Activated CD4-positive, alpha-beta T cell treated with anti-CD3 and anti-CD28 coated beads for 36 hours (primary cell): Measurements from ENCODE around the gene MCF2. TPM values are rescaled to one million over a fixed set of nuclear protein-coding genes. Genes with fewer than 3 reads are reported as not detected.
"Not testable (repeated sequence)": the region's sequence is repeated elsewhere in the genome, so short reads cannot be mapped to it uniquely, and the experiment has no call there.

Experiments used
- ATAC-seq: fragments of 200-7000 bp; cut with Tn5 transposase; one replicate; pipeline ENCODE4 v1.10.0; 2021; ENCODE audit warnings: mild to moderate bottlenecking, moderate library complexity
- CTCF ChIA-PET: fragments of 350-600 bp; sonication (Branson Sonifier 250); formaldehyde crosslinking; loops from one replicate; lab custom pipeline; 2021; ENCODE audit warnings: antibody characterized with exemption; lab: Charles Lee
- POLR2A ChIA-PET: fragments of 350-600 bp; sonication (Branson Sonifier 250); formaldehyde crosslinking; loops from one replicate; lab custom pipeline; 2021; ENCODE audit warnings: antibody characterized with exemption, inconsistent platforms; lab: Charles Lee
- DNase-seq: peaks from one replicate; pipeline ENCODE4 v3.0.0-alpha.2; 2020
- H3K27ac Mint-ChIP-seq: one replicate; pipeline ENCODE4 v1.8.0; 2021; ENCODE audit warnings: mixed read lengths
- H3K27me3 Mint-ChIP-seq: one replicate; pipeline ENCODE4 v1.8.0; 2021; ENCODE audit warnings: mixed read lengths
- H3K36me3 Mint-ChIP-seq: one replicate; pipeline ENCODE4 v1.8.0; 2021; ENCODE audit warnings: low read depth, mixed read lengths
- H3K4me1 Mint-ChIP-seq: one replicate; pipeline ENCODE4 v1.8.0; 2021; ENCODE audit warnings: mixed read lengths
- H3K4me3 Mint-ChIP-seq: one replicate; pipeline ENCODE4 v1.8.0; 2021; ENCODE audit warnings: mild to moderate bottlenecking, moderate library complexity, mixed read lengths
- H3K9me3 Mint-ChIP-seq: one replicate; pipeline ENCODE4 v1.8.0; 2021; ENCODE audit warnings: low read depth, mixed read lengths
- intact Hi-C, 2 experiments: fragments of 100-400 bp; cut with DNase I in 1 of 2; cut with micrococcal nuclease in 1 of 2; formaldehyde crosslinking; loops; one replicate each; pipeline versions ENCODE4 v1.14.2 to v1.15.1; 2022 to 2024; cut with DNase I, micrococcal nuclease
- total RNA-seq, 2 experiments: library from RNA; stranded (reverse); gene quantifications; one replicate each; pipeline ENCODE4 v1.2.3, GENCODE V29; 2021

MCF2 gene
- total RNA-seq, 2 experiments from 2014 or later: 0.34 to 0.74 TPM

DNA sequence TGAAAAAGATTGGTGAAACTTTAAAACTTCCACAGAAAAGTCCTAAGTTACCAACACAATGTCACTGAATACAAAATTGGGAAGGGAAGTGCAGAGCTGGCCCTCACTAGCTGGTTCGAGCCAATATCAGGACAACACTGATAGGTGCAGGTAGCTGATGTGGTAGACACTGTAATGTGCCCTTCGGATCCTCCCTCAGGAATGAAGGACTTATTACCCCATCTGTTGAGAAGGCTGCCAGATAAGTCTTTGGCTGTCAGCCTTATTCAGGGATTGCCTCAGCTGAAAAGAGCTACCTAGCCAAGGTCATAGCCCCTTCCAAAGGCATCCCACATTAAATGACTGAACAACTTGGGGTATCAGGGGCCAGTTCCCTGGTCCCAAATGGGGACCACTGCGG lies 5.3 kb downstream of the MCF2 start:
- Mint-ChIP-seq H3K4me1 (no peaks in the 10 kb centered on the region), H3K9me3 (no peaks in the 10 kb centered on the region), H3K27ac (no peak overlapping the region), H3K27me3 (no peaks in the 10 kb centered on the region), H3K4me3 (no peak overlapping the region), H3K36me3 (peaks cover 4% of the 10 kb centered on the region)
- DNase-seq (no peak), ATAC-seq (no peak)
- intact Hi-C loops: no loop called here
- POLR2A ChIA-PET: no interaction called here
- CTCF ChIA-PET: no interaction called here

DNA sequence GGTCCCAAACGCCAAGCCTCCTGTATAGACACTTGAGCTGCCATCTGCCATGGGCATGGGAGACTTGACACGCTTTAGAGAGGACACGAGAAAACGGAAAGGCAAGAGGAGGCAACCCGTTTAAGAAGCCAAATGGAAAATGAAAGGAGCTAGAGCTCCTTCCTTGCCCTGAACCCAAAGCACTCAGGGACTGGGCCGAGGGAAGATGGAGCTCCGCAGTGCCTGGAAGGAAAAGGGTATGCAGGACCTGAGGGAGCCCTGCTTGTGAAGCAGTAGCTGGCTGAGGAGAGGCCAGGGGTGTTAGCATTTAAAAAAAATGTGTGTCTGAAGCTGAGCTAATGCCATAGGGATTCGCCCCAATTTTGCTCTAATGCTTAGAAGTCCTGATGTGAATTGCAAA lies 15.1 kb downstream of the MCF2 start:
- POLR2A ChIA-PET: interaction anchor here (0.7 kb wide), 1 partner anchor 75 kb away, joined by 3 read pairs; no protein-coding TSS in a partner anchor
- H3K9me3 Mint-ChIP-seq: no peaks in the 10 kb centered on the region
- ATAC-seq (no peak), DNase-seq (no peak)
- no peaks in the 10 kb centered on the region for H3K36me3 Mint-ChIP-seq
- intact Hi-C loops: no loop called here
- CTCF ChIA-PET: no interaction called here
- H3K4me3 Mint-ChIP-seq: no peak overlapping the region
- H3K27ac Mint-ChIP-seq: no peak overlapping the region
- peaks cover 8% of the 10 kb centered on the region for H3K27me3 Mint-ChIP-seq
- H3K4me1 Mint-ChIP-seq: peaks cover 4% of the 10 kb centered on the region

DNA sequence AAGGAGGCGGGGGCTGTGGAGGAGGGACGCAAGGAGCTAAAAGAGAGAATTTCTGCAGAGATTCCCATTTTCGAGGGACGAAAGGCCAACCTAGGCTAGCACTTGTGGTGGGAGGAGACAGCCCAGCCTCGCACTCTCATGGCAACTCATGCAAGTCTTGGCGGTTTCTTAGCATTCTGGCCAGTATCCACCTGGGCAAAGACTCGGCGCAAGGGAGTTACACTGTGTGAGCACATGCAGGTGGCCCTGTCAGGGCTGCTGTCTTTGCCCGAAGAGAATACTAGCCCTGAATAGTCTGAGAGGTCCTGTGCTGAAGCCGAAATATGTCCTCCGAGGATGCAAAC lies 15.5 kb downstream of the MCF2 start:
- POLR2A ChIA-PET: interaction anchor here (0.7 kb wide), 1 partner anchor 74 kb away, joined by 3 read pairs; no protein-coding TSS in a partner anchor
- intact Hi-C loops: no loop called here
- no peaks in the 10 kb centered on the region for H3K9me3 Mint-ChIP-seq

DNA sequence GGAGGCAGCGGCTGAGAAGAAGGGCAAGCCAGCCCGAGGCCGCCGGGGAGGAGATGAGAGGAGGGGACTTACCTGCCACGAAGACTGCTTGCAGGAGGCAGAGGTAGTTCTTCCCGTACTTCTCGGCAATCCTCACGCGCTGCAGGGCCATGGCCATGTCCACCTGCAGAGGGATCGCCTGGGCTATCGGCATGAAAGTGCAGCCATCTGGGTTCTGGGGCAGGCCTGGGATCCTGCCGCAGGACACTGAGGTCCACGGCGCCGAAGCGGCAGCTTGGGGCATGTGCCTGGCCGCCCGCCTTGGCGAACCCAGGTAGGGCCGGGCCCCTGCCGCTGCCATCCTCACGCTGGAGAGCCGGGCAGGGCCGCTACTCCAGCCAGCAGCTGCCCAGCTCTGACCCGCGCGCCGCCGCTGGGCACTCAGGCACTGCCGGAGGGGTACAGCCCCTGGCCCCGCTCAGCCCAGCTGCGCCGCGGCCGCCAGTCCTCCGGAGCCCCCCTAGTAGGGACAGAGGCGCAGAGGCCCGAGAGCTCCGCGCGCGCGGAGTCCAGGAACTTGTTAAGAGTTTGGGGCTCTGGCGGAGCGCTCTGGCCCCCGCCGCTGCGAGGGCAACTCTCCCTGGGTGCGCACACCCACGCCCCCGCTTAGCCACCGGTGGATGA lies 16.0 kb downstream of the MCF2 start:
- Mint-ChIP-seq H3K4me3 (no peak overlapping the region), H3K27me3 (peaks cover 8% of the 10 kb centered on the region), H3K36me3 (no peaks in the 10 kb centered on the region), H3K27ac (no peak overlapping the region), H3K9me3 (no peaks in the 10 kb centered on the region), H3K4me1 (peaks cover 4% of the 10 kb centered on the region)
- ChIA-PET CTCF (no interaction called here), POLR2A (interaction anchor here (0.7 kb wide), 1 partner anchor 74 kb away, joined by 3 read pairs; no protein-coding TSS in a partner anchor)
- intact Hi-C loops: no loop called here
- DNase-seq (peak; percentile 3), ATAC-seq (no peak)

More for the DNA sequence above, 15.5 kb downstream of the MCF2 start:
- Mint-ChIP-seq H3K27ac (no peak overlapping the region), H3K27me3 (peaks cover 8% of the 10 kb centered on the region), H3K4me3 (no peak overlapping the region), H3K36me3 (no peaks in the 10 kb centered on the region), H3K4me1 (peaks cover 4% of the 10 kb centered on the region)
- CTCF ChIA-PET: no interaction called here
- DNase-seq (no peak), ATAC-seq (no peak)

DNA sequence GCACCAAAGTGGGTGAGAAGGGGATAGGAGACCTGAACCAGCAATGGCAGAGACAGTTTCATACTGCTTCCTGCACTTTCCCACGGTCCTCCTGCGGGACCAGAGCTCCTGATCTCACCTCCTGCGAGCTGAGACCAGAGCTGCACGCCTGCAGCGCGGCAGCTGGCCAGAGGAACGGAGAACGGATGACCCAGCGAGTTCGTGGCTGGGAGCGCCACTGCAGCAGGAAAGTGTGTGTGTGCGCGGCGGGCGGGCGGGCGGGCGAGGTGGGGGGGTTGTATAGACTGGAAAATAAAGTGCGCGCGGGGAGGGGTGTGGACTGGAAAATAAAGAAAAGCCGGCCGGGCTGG lies 16.5 kb downstream of the MCF2 start:
- POLR2A ChIA-PET: no interaction called here
- intact Hi-C loops: no loop called here
- Mint-ChIP-seq H3K27ac (no peak overlapping the region), H3K27me3 (peaks cover 8% of the 10 kb centered on the region), H3K9me3 (peaks cover 4% of the 10 kb centered on the region), H3K4me1 (peaks cover 4% of the 10 kb centered on the region), H3K36me3 (no peaks in the 10 kb centered on the region), H3K4me3 (no peak overlapping the region)
- no peak for DNase-seq
- ATAC-seq: no peak
- CTCF ChIA-PET: no interaction called here

DNA sequence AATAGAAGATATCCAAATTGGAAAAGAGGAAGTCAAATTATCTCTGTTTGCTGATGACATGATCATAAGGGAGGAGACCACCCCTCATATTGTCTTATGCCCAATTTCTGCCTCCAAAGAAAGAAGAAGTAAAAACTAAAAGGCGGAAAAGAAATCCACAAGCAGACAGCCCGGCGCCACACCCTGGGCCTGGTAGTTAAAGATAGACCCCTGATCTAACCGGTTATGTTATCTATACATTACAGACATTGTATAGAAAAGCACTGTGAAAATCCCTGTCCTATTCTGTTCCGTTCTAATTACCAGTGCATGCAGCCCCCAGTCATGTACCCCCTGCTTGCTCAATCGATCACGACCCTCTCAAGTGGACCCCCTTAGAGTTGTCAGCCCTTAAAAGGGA lies 22.8 kb downstream of the MCF2 start:
- CTCF ChIA-PET, H3K9me3 Mint-ChIP-seq, intact Hi-C loops, H3K27me3 Mint-ChIP-seq, H3K4me3 Mint-ChIP-seq, H3K27ac Mint-ChIP-seq, POLR2A ChIA-PET, H3K4me1 Mint-ChIP-seq, DNase-seq, ATAC-seq, H3K36me3 Mint-ChIP-seq: not testable (repeated sequence)

DNA sequence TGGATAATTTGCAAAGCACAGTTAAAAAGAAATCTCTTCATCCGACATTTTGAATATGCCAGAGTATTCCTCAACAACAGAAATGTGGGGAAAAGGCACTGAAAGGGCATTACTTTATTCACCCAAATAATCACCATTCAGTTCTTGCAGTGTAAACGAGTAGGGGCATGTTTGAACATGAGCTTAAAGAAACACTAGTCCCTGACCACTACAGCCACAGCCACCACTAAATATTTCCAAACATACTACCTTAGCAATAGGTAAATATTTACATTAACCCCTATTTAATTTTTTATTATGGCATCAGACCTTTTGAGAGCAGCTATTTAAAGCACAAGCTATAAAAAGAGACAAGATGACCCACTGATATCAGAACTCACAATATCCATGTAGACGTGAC lies 27.6 kb downstream of the MCF2 start:
- ChIA-PET POLR2A (no interaction called here), CTCF (interaction anchor here (0.6 kb wide), 1 partner anchor 119 kb away, joined by 3 read pairs; no protein-coding TSS in a partner anchor)
- intact Hi-C loops: no loop called here
- Mint-ChIP-seq H3K4me1 (no peaks in the 10 kb centered on the region), H3K4me3 (no peak overlapping the region), H3K27me3 (no peaks in the 10 kb centered on the region), H3K9me3 (peaks cover 5% of the 10 kb centered on the region), H3K27ac (no peak overlapping the region), H3K36me3 (peaks cover 7% of the 10 kb centered on the region)
- ATAC-seq (no peak), DNase-seq (no peak)

DNA sequence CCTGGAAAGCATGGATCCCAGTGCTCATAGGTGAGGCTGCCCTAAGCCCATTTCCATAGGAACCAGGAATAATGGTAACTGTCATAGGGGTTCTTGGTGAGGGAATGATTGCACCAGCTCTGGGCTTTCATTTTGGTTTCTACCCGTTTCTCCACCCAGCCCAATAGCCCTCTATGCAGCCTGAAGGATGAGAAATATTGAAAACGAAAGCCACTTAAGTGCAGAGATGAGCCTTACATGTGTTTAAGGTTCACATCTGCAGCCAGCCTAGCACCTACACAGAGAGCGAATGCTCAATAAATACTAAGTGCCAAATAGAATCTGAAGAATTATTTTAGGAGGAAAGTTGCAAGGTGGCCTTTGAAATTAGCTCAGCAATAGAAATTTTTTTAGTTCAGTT lies 60.4 kb downstream of the MCF2 start:
- H3K36me3 Mint-ChIP-seq: peaks cover 2% of the 10 kb centered on the region
- H3K9me3 Mint-ChIP-seq: peaks cover 1% of the 10 kb centered on the region
- no peaks in the 10 kb centered on the region for H3K27me3 Mint-ChIP-seq
- no peaks in the 10 kb centered on the region for H3K4me1 Mint-ChIP-seq
- no peak overlapping the region for H3K27ac Mint-ChIP-seq
- intact Hi-C loops: no loop called here
- no peak overlapping the region for H3K4me3 Mint-ChIP-seq
- CTCF ChIA-PET: no interaction called here
- no peak for DNase-seq
- POLR2A ChIA-PET: no interaction called here
- ATAC-seq: no peak

DNA sequence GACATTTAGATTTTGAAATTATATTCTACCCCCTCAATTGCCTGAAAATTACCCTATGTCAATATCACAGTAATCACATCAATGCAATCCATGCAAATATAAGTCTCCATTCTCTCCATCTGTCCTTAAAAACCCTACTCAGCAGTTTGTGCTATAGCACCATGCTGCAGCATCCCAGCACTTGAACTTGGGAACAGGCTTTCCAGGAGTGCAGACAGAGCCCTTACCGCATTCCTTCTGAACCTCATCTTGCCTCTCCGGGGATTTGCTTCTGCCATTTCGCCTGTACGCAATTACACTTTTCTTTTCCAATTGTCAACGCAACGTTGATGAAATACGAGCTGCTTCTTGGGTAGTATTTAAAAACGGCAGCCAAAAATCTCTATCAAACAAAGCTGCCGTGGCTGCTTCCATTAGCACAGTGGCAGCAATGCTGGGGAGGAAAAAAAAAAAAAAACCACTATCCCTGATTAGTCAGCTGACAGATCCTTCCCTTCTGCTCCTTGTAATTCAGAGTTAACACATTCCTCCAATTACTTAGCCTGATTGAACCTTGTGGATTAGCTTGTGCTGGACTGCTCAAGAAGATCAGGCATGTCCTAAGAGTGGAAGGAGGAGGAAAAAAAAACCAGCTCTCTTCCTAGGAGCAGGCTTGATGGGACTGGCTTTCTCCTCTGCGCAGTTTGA lies 65.6 kb downstream of the MCF2 start:
- ATAC-seq (no peak), DNase-seq (no peak)
- H3K36me3 Mint-ChIP-seq: peaks cover 2% of the 10 kb centered on the region
- ChIA-PET POLR2A (no interaction called here), CTCF (no interaction called here)
- H3K27me3 Mint-ChIP-seq: no peaks in the 10 kb centered on the region
- no peak overlapping the region for H3K4me3 Mint-ChIP-seq
- intact Hi-C loops: no loop called here
- H3K27ac Mint-ChIP-seq: no peak overlapping the region
- no peaks in the 10 kb centered on the region for H3K4me1 Mint-ChIP-seq
- peaks cover 1% of the 10 kb centered on the region for H3K9me3 Mint-ChIP-seq

DNA sequence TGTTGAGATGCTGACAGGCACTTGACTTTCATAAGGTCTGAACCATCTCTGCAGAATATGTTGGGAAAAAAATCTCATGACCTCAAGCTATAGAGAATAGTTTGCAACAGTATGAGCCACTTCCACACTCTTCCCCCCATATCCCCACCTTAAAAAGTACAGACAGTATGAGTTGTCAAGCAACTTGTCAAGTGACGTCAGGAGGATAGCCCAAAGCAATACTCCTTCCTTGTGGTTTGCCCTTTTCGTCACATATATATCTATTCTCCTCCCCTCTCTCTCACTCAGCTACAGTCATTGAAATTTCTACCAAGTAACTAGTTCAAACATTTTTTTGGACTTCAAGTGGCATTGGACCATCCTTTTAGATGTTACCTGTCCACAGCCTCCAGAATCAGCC lies 67.7 kb downstream of the MCF2 start:
- Mint-ChIP-seq H3K9me3 (no peaks in the 10 kb centered on the region), H3K27ac (no peak overlapping the region), H3K4me3 (no peak overlapping the region), H3K36me3 (no peaks in the 10 kb centered on the region), H3K4me1 (no peaks in the 10 kb centered on the region), H3K27me3 (no peaks in the 10 kb centered on the region)
- ATAC-seq (no peak), DNase-seq (no peak)
- intact Hi-C loops: no loop called here
- ChIA-PET POLR2A (no interaction called here), CTCF (no interaction called here)

DNA sequence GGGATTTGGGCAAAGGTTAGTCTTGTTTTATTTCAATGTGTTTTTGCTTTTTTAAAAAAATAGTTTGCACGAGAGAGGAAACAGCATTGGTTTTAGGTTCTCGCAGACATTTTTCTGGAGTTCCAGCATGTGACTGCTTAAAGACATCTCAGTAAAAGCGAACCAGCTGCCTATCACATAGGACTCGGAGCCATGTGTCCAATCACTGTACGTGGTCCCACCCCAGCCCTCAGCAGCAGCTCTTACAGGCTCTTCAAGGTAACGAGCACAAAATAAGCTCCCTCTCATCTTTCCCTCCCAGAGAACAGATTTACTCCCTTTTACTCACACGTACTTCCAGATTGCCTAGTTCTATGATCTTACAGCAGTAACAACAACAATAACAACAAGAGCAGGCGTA lies 68.7 kb downstream of the MCF2 start:
- no peaks in the 10 kb centered on the region for H3K27me3 Mint-ChIP-seq
- intact Hi-C loops: no loop called here
- H3K36me3 Mint-ChIP-seq: no peaks in the 10 kb centered on the region
- ChIA-PET CTCF (no interaction called here), POLR2A (no interaction called here)
- no peaks in the 10 kb centered on the region for H3K9me3 Mint-ChIP-seq
- H3K27ac Mint-ChIP-seq: no peak overlapping the region
- ATAC-seq (no peak), DNase-seq (no peak)
- no peak overlapping the region for H3K4me3 Mint-ChIP-seq
- H3K4me1 Mint-ChIP-seq: no peaks in the 10 kb centered on the region

DNA sequence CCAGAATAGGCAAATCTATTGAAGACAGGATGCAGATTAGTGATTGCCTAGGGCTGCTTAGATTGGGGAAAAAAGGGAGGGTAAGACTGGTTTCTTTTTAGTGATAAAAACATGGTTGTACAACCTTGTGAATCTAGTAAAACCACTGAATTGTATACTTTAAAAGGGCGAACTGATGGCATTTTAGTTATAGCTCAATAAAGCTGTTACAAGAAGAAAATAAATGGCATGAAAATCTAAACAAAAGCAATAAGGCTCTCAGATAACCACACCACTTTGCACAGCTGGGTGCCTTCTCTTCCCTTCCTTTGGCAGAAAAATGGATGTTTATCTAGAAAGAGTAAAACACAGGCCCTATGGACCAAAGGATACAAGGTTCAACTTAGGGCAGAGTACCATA lies 107.9 kb downstream of the MCF2 start:
- no peak overlapping the region for H3K4me3 Mint-ChIP-seq
- peaks cover 2% of the 10 kb centered on the region for H3K36me3 Mint-ChIP-seq
- DNase-seq (no peak), ATAC-seq (no peak)
- no peaks in the 10 kb centered on the region for H3K27me3 Mint-ChIP-seq
- no peaks in the 10 kb centered on the region for H3K9me3 Mint-ChIP-seq
- H3K27ac Mint-ChIP-seq: no peak overlapping the region
- POLR2A ChIA-PET: no interaction called here
- no peaks in the 10 kb centered on the region for H3K4me1 Mint-ChIP-seq
- CTCF ChIA-PET: no interaction called here
- intact Hi-C loops: no loop called here
